GM12872 (cell line): ENCODE data around the gene BCL11A.

ENCODE experiments used
- CTCF ChIP-seq: IDR thresholded peaks from 3 replicates; pipeline ENCODE4 v1.5.1; 2011; ENCODE audit warnings: low read depth, mild to moderate bottlenecking, low read length, moderate library complexity; ENCODE audit not compliant: insufficient read depth

BCL11A gene

GRCh38 chr2:60570251-60570650, 16.8 kb upstream of the BCL11A start:
- no peak for TF ChIP-seq CTCF

GRCh38 chr2:60569680-60570111, 16.2 kb upstream of the BCL11A start:
- TF ChIP-seq CTCF, result no peak

- no peak for TF ChIP-seq CTCF
Observed at GRCh38 chr2:60567919-60568768, 14.7 kb upstream of the BCL11A start.

- no peak for TF ChIP-seq CTCF
Observed at GRCh38 chr2:60567096-60567495, 13.6 kb upstream of the BCL11A start.

GRCh38 chr2:60565472-60565871, 12.0 kb upstream of the BCL11A start:
- no peak for TF ChIP-seq CTCF

- peak; percentile 68; the same call in 2 of the 3 replicates for TF ChIP-seq CTCF
Observed at GRCh38 chr2:60560734-60561644, 7.5 kb upstream of the BCL11A start.

GRCh38 chr2:60559880-60560279, 6.4 kb upstream of the BCL11A start:
- no peak for TF ChIP-seq CTCF
